ENCODE measurements around the gene WDR76.

WDR76 gene

GRCh38 chr15:43878446-43878845, 51.6 kb downstream of the WDR76 start:
- no peak for DNase-seq (ENCODE audit: low read depth)

- no peak for DNase-seq (ENCODE audit: low read depth)
Observed at GRCh38 chr15:43879386-43880355, 52.9 kb downstream of the WDR76 start.

GRCh38 chr15:43880406-43881194, 53.8 kb downstream of the WDR76 start:
- DNase-seq (ENCODE audit: low read depth) = no peak

GRCh38 chr15:43881245-43881644, 54.4 kb downstream of the WDR76 start:
- no peak for DNase-seq (ENCODE audit: low read depth)

- no peak for DNase-seq (ENCODE audit: low read depth)
Observed at GRCh38 chr15:43881944-43882343, 55.1 kb downstream of the WDR76 start.

- DNase-seq (ENCODE audit: low read depth) = no peak
Observed at GRCh38 chr15:43883571-43883970, 56.8 kb downstream of the WDR76 start.

GRCh38 chr15:43886558-43886957, 59.8 kb downstream of the WDR76 start:
- no peak for DNase-seq (ENCODE audit: low read depth)

GRCh38 chr15:43887901-43888300, 61.1 kb downstream of the WDR76 start:
- DNase-seq (ENCODE audit: low read depth) = no peak

GRCh38 chr15:43889042-43889441, 62.2 kb downstream of the WDR76 start:
- DNase-seq (ENCODE audit: low read depth) = no peak

GRCh38 chr15:43893956-43894355, 67.2 kb downstream of the WDR76 start:
- DNase-seq (ENCODE audit: low read depth) = no peak

- DNase-seq (ENCODE audit: low read depth) = no peak
Observed at GRCh38 chr15:43895586-43895985, 68.8 kb downstream of the WDR76 start.

GRCh38 chr15:43896543-43896942, 69.7 kb downstream of the WDR76 start:
- no peak for DNase-seq (ENCODE audit: low read depth)

GRCh38 chr15:43898891-43899290, 72.1 kb downstream of the WDR76 start:
- DNase-seq (ENCODE audit: low read depth) = no peak

GRCh38 chr15:43899928-43900327, 73.1 kb downstream of the WDR76 start:
- no peak for DNase-seq (ENCODE audit: low read depth)

GRCh38 chr15:43900996-43901395, 74.2 kb downstream of the WDR76 start:
- DNase-seq (ENCODE audit: low read depth) = no peak

- no peak for DNase-seq (ENCODE audit: low read depth)
Observed at GRCh38 chr15:43901495-43901894, 74.7 kb downstream of the WDR76 start.

- DNase-seq (ENCODE audit: low read depth) = peak; percentile 15
Observed at GRCh38 chr15:43903864-43904290, 77.1 kb downstream of the WDR76 start.

- DNase-seq (ENCODE audit: low read depth) = no peak
Observed at GRCh38 chr15:43905755-43906154, 79.0 kb downstream of the WDR76 start.

GRCh38 chr15:43908516-43909050, 81.8 kb downstream of the WDR76 start:
- DNase-seq (ENCODE audit: low read depth) = no peak

GRCh38 chr15:43911235-43911781, 84.5 kb downstream of the WDR76 start:
- DNase-seq (ENCODE audit: low read depth) = peak; percentile 98

- no peak for DNase-seq (ENCODE audit: low read depth)
Observed at GRCh38 chr15:43912208-43912607, 85.4 kb downstream of the WDR76 start.

- peak; percentile 85 for DNase-seq (ENCODE audit: low read depth)
Observed at GRCh38 chr15:43913026-43913780, 86.4 kb downstream of the WDR76 start.
